ENCODE data around the gene TCHH. TPM values are rescaled to one million over a fixed set of nuclear protein-coding genes. Genes with fewer than 3 reads are reported as not detected.
"Not testable (repeated sequence)": the region's sequence is repeated elsewhere in the genome, so short reads cannot be mapped to it uniquely, and the experiment has no call there.

The TCHH gene
- polyA plus RNA-seq, 10 donors: 0.03 to 0.11 (median 0.04) TPM; not detected in 2

DNA sequence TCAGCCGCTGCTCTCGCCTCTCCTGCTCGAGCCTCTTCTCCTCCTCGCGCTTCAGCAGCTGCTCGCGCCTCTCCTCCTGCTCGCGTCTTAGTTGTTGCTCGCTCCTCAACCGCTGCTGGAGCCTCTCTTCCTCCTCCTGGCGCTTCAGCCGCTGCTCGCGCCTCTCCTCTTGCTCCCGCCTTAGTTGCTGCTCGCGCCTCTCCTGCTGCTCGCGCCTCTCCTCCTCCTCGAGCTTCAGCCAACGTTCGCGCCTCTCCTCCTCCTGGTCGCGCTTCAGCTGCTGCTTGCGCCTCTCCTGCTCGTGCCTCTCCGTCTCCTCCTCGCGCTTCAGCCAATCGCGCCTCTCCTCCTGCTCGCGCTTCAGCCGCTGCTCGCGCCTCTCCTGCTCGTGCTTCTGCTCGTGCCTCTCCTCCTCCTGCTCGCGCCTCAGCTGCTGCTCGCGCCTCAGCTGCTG lies 3.7 kb downstream of the TCHH start:
- peak in 2 of 3 donors; percentile 9 to 73 for DNase-seq

DNA sequence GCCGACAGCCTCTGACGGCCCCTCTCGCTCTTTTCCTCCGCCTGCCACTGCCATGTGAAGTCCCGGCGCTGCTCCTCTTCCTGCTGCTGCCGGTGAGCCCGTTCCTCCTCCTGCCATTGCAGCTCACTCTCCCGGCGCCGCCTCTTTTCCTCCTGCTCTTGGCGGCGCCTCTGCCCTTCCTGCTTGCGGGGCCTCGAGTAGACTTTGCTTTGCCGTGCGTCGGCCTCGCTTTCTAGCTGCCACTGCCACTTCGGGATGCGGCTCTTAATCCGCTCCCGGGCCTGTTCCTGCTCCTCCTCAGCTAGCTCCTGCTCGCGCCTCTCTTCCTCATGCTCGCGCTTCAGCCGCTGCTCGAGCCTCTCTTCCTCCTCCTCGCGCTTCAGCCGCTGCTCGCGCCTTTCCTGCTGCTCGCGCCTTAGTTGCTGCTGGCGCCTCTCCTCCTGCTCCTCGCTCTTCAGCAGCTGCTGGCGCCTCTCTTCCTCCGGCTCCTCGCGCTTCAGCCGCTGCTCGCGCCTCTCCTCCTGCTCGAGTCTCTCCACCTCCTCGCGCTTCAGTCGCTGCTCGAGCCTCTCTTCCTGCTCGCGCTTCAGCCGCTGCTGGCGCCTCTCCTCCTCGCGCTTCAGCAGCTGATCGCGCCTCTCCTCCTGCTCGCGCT lies 4.3 kb downstream of the TCHH start:
- DNase-seq: peak in 2 of 3 donors; percentile 19 to 68

DNA sequence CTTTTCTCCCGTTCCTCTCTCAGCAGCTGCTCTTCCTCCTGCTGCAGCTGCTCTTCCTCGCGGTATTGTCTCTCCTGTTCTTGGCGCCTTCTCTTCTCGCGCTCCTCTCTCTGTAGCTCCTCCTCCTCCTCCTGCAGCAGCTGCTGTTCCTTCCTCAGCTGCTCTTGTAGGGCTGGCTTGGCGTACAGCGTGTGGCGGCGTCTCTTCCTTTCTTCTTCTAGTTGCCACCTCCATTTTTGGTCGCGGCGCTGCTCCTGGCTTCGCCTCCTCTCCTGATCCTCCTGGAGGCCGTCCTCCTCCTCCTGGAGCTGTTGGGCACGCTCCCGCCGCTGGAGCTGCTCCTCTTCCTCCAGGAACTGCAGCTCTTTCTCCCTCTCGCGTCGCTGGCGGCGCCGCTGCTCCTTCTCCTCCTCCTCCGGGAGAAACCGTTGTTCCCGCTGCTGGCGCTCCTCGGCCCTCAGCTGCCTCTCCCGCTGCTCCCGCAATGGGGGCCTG lies 4.8 kb downstream of the TCHH start:
- peak in 2 of 3 donors; percentile 7 to 53 for DNase-seq

DNA sequence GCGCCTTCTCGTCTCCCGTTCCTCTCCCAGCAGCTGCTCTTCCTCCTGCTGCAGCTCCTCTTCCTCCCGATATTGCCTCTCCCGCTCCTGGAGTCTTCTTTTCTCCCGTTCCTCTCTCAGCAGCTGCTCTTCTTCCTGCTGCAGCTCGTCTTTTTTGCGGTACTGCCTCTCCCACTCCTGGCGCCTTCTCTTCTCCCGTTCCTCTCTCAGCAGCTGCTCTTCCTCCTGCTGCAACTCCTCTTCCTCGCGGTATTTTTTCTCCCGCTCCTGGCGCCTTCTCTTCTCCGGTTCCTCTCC lies 5.3 kb downstream of the TCHH start:
- peak in 1 of 3 donors; percentile 2 for DNase-seq

DNA sequence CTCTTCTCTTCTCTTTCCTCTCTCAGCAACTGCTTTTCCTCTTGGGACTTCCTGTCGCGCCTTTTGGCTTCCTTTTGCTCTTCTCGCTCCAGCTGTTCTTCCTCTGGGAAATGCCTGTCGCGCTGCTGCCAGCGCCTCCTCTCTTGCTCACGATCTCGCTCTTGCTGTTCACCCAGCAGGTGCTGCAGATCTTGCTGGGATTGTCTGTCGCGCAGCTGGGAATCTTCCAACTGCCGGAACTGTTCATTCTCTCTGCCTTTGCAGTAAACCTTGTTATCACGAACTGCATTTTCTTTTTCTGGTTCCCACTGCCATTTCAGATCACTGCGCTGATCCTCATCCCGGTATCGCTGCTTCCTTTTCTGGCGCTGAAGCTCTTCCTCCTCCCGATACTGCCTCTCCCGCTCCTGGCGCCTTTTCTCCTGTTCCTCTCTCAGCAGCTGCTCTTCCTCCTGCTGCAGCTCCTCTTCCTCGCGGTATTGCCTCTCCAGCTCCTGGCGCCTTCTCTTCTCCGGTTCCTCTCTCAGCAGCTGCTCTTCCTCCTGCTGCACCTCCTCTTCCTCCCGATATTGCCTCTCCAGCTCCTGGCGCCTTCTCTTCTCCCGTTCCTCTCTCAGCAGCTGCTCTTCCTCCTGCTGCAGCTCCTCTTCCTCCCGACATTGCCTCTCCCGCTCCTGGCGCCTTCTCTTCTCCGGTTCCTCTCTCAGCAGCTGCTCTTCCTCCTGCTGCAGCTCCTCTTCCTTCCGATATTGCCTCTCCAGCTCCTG lies 5.8 kb downstream of the TCHH start:
- peak in 1 of 3 donors; percentile 18 for DNase-seq

DNA sequence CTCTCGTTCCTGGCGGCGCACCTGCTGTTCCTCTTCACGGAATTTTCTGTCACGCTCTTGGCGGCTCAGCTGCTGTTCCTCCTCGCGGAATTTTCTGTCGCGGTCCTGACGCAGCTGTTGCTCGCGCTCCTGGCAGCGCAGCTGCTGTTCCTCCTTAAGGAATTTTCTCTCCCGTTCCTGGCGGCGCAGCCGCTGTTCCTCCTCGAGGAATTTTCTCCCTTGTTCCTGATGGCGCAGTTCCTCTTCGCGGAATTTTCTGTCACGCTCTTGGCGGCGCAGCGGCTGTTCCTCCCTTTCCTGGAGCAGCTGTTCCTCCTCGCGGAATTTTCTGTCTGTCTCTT lies 6.4 kb downstream of the TCHH start:
- DNase-seq: no peak

DNA sequence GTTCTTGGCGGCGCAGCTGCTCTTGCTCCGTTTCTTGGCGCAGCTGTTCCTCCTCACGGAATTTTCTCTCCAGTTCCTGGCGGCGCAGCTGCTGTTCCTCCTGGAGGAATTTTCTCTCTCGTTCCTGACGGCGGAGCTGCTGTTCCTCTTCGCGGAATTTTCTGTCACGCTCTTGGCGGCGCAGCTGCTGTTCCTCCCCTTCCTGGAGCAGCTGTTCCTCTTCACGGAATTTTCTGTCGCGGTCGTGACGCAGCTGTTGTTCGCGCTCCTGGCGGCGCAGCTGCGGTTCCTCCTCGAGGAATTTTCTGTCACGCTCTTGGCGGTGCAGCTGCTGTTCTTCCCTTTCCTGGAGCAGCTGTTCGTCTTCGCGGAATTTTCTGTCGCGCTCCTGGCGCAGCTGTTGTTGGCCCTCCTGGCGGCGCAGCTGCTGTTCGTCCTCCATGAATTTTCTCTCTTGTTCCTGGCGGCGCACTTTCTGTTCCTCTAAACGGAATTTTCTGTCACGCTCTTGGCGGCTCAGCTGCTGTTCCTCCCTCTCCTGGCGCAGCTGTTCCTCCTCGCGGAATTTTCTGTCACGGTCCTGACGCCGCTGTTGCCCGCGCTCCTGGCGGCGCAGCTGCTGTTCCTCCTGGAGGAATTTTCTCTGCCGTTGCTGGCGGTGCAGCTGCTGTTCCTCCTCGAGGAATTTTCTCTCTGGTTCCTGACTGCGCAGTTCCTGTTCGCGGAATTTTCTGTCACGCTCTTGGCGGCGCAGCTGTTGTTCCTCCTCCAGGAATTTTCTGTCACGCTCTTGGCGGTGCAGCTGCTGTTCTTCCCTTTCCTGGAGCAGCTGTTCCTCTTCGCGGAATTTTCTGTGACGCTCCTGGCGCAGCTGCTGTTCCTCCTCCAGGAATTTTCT lies 7.0 kb downstream of the TCHH start:
- peak in 1 of 3 donors; percentile 22 for DNase-seq

DNA sequence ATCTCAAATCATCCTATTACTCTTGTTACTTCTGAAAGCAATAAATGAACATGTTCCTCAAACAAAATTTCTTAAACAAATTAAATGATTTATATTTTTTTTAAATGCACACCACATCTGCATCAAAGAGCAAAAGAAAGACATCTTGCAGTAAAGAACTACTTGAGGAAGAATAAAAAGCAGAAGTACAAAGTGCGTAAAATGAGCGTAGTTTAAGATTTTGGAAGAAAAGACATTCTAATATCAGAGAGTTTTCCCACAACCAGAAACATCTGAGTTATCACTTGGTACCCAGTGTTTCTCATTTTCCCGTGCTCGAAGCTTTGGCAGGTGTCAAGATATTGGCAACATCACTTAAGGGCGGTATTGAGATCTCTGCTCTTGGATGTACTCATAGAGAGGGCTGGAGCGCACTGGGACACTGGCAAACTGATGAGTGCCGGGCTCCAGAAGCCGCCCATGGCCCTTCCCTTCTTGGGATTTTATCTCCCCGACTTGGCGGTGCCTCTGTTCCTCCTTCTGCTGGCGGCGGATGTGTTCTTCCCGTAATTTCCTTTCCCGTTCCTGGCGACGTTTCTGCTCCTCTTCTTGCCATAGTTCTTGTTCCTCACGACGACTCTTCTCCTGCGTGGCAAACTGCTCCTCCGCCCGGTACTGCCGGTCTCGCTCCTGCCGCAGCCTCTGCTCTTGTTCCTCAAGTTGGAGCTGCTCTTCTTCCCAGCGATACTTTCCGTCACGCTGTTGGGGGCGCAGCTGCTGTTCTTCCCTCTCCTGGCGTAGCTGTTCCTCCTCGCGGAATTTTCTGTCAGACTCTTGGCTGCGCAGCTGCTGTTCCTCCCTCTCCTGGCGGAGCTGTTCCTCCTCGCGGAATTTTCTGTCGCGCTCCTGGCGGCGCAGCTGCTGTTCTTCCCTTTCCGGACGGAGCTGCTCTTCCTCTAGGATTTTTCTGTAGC lies 7.9 kb downstream of the TCHH start:
- DNase-seq: peak in 1 of 3 donors; percentile 9

DNA sequence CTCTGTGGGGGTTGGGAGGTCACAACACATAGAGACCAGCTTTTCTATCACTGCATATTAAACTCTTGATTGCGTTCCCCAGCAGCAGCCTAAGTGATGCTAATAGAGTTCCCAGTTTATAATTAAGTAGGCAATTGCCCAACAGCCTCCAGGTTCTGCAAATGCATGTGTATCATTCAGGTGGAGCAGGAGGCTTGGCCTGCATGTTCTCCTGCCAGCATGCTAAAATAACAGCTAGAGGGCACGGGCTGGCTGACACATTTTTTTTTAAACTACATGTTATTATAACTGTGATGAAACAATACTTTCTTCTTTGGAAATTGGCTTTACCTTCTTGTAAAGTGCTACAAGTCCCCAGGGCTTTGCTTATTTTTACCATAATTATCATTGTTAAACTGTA lies 10.4 kb downstream of the TCHH start:
- no peak for DNase-seq

DNA sequence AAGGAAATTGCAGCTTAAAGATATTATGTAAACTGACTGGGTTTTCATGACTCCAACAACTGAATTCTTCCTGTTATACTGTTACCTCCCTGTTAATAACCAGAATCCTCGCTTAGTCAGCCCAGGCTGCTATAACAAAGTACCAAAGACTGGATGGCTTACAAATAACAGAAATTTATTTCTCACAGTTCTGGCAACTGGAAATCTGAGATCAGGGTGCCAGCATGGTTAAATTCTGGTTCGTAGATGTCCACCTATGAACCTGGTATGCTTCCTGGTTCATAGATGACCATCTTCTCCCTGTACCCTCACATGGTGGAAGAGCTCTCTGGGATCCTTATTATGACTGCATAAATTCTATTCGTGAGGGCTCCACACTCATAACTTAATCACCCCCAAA lies 18.3 kb downstream of the TCHH start:
- no peak for DNase-seq

DNA sequence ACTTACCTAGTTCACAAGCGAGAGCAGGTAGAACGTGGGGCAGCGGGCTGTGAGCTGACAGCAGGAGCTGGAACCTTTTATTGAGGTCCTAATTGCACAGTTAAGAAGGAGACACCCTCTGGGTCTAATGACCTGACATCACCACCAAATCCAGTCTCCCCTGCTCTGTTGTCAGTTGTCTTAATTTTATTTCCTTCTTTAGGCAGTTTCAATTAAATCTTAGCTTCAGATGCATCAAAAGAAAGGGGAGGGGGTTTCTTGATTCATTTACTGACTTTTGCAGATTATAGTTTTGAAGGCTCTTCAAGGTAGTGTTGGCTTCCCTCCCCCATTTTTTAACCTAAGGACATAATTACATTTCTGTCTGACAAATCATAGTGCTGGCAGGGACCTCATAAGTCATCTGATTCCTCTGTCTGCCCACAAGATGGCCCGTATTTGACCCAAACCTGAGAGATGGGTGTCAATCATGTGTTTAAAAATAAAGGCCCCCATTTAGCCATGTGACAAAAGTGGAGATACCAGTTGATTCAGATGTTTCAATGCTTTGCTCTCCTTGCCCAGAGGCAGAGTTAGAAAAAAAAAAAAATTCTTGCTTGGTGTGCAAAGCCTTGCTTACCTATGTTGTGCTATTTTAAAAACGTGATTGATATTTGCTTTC lies 26.1 kb downstream of the TCHH start, which contains the start of gene TCHHL1:
Gene TCHHL1 (minus strand): TSS at position 51 of the 661 bp plus-strand sequence. CDS start 921 bp downstream, outside the sequence.
- no peak for DNase-seq

DNA sequence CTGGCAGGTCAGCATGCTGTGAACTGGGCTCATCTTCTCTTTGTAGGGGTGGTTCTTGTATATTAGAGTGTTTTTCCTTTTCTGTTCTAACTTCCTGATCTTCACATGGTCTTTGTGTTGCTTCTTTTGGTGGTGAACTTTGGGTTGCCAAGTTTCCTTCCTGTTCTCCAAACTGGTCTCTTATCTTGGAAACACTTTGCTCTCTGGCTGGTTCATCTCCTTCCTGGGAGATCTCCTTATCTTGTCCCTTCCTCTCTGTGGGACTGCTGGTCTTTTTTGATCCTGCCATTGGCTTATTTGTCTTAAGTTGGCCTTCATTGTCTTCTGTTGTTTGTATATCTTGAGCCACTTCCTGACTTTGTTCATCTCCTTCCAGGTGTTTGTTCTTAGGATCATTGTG lies 28.5 kb downstream of the TCHH start:
- DNase-seq: no peak

DNA sequence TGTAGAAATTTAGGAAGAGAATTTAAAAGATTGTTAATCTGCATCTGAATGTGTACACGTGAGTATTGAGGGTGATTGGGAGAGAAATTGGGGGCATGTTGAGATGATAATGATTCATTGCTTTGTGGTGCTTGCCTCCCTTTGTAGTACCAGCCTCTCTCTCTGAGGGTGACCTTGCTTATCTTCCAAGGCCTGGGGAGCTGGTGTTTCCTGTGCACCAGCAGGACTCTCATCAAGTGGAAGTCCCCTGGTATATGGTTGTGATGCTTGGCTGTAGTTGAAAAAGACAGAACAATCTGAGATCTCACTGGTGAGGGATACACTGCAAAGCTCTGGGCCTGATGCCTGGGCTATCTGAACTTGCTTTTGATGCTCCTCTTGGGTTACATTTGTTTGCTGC lies 30.4 kb downstream of the TCHH start:
- no peak for DNase-seq

DNA sequence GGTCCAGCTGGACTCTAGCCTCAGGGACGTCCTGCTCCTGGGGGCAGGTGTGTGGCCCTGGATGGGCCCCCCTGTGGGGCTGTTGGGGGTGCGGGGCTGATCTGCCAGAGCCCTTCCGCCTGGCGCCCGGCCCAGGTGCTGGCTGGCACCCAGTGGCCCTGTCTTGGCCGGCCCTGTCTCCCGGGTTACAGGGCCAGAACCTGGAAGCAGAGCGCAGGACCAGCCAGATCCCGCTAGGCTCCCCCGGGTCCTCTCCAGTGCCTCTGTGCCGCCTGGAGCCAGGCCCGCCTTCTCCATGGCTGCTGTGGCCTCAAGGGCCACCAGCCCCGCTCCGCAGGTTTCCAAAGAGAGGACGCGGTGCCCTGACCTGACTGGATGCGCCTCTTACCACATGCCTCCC lies 34.2 kb downstream of the TCHH start:
- DNase-seq: not testable (repeated sequence)

DNA sequence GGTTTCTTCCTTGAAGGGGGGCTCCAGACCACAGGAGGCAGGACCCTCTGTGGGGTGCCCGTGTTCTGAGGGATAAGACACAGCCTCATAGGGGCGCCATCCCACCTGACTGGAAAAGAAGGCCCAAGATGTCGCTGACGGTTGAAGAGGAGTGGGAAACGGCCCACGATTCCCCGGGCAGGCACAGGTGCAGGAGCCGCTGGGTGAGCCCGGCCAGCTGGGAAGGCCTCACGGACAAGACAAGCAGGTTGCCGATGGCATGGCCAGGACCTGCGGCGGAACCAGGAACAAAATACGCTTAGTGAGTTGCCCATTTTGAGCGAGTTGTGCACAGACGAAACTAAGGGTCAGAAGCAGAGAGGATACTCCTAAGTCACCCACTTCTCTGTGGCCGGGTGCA lies 34.8 kb downstream of the TCHH start:
- not testable (repeated sequence) for DNase-seq

DNA sequence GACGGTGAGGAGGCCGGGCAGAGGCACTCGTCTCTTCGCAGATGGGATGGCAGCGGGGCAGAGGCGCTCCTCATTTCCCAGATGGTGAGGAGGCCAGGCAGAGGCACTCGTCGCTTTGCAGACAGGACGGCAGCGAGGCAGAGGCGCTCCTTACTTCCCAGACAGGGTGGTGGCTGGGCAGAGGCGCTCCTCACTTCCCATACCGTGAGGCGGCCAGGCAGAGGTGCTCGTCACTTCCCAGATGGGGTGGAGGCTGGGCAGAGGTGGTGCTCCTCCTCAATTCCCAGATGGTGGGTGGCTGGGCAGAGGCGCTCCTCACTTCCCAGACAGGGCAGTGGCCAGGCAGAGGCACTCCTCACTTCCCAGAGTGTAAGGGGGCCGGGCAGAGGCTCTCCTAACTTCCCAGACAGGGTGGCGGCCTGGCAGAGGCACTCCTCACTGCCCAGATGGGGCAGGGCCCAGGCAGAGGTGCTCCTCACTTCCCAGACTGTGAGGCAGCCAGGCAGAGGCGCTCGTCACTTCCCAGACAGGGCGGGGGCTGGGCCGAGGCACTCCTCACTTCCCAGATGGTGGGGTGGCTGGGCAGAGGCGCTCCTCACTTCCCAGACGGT lies 36.3 kb downstream of the TCHH start:
- DNase-seq: no peak

DNA sequence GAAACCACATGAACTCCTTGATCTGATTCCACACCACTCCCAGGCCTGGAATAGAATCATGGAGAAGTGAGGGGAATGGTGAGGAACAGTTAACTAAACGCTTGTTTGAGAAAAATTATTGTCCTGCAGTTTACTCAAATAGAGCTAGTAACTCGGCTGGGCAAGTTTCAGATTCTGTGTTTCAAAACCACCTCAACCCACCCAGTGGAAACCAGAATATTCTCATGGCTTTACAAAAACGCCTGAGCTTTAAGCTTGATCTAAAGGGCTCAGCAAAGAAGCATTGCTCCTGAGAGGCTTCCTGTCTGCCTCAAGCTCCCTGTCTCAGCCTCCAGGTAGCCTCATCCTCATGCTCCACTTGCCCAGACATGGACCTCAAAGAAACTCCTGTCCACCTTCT lies 42.9 kb downstream of the TCHH start:
- no peak for DNase-seq

DNA sequence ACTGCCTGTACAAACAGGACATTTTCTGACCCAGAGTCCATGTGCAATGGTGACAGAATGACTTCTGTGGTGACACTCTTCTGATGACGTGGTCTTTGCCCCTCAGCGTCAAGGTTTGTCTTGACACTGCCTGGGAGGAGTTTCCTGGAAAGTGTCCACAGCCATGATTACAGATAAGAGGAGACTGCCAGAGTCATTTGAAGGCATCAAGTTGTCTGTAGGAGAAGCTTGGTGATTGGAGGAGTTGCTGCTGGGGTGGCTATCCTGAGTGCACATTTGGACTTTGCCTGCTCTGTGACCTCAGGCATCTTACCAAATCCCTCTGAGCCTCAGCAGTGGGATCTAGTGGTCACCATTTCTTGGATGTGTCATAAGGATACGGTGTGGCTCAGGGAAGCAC lies 44.1 kb downstream of the TCHH start:
- DNase-seq: no peak

DNA sequence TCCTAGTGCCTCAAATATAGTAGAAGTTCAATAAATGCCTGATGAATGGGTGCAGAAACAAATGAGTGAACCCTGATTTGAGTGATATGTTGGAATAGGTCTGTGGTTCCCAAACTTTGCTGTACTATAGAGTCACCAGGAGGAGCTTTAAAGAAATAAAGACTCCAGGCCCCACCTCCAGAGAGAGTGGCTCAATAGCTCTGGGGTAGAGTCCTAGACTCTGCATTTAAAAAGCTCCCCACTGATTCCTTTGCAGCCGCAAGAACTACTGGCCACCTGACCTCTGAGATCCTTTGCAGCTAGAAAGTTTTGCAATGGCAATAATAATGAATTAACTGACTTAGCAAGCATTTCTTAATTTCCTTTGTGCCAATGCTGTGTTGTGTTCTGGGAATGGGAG lies 47.3 kb downstream of the TCHH start:
- DNase-seq: no peak

DNA sequence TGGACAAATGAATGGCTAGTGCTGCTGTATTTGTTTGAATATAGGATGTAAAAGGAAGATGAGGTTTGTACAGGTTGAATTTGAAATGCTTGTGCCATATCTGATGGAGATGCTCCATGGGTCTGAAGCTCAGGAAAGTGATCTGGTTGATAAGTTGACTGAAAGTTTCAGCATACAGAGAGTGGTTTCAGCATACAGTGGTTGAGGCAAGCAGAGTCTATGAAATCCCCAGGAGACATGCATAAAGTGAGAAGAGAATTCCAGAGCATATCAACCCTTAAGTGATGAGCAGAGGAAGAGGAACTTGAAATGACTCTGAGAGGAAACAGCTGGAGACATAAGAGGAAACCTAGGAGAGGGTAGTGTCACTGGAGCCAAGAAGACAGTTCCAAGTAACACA lies 48.1 kb downstream of the TCHH start:
- no peak for DNase-seq
